Measurements from ENCODE around the gene PIK3CD. TPM values are rescaled to one million over a fixed set of nuclear protein-coding genes. Genes with fewer than 3 reads are reported as not detected.

Gene PIK3CD
- total RNA-seq, 1 experiment from 2014 or later, result 10.3 TPM

GRCh38 chr1:9607352-9607751 lies 44.2 kb upstream of the PIK3CD start:
- CTCF ChIA-PET, result no interaction called here
- Histone ChIP-seq H3K9me3 (ENCODE audit: insufficient read depth, low read depth) (no peaks in the 10 kb centered on the region), H2AFZ (no peak overlapping the region), H4K20me1 (ENCODE audit: insufficient read depth) (no peaks in the 10 kb centered on the region), H3K36me3 (ENCODE audit: low read depth) (no peaks in the 10 kb centered on the region), H3K4me2 (no peak overlapping the region), H3K27me3 (ENCODE audit: insufficient read depth, low read depth) (no peaks in the 10 kb centered on the region), H3K4me3 (no peak overlapping the region), H3K27ac (no peak overlapping the region), H3F3A (ENCODE audit: insufficient read depth, low read depth) (no peaks in the 10 kb centered on the region), H3K79me2 (ENCODE audit: low read depth) (no peaks in the 10 kb centered on the region), H3K4me1 (replicated peaks; ENCODE audit: insufficient read depth) (no peaks in the 10 kb centered on the region), H3K9me2 (ENCODE audit: insufficient read depth) (no peaks in the 10 kb centered on the region)
- DNase-seq, result no peak
- TF ChIP-seq CTCF (conservative IDR thresholded peaks at IDR 0.05) (no peak), EZH2 (IDR thresholded peaks at IDR 0.05; ENCODE audit: low read depth) (no peak)
- intact Hi-C loops (cut with micrococcal nuclease; ENCODE audit: unreplicated experiment), result no loop called here
- BruUV-seq (replicated peaks), result no TSS peak
- POLR2A ChIA-PET (ENCODE audit: unreplicated experiment), result no interaction called here

GRCh38 chr1:9609998-9610397 lies 41.5 kb upstream of the PIK3CD start:
- TF ChIP-seq CTCF (conservative IDR thresholded peaks at IDR 0.05), result no peak
- no peak for TF ChIP-seq EZH2 (IDR thresholded peaks at IDR 0.05; ENCODE audit: low read depth)
- DNase-seq, result no peak
- CTCF ChIA-PET, result no interaction called here
- Histone ChIP-seq H3K79me2 (ENCODE audit: low read depth) (no peaks in the 10 kb centered on the region), H3K4me2 (no peak overlapping the region), H3K9me3 (ENCODE audit: insufficient read depth, low read depth) (no peaks in the 10 kb centered on the region), H4K20me1 (ENCODE audit: insufficient read depth) (no peaks in the 10 kb centered on the region), H2AFZ (no peak overlapping the region), H3K27ac (no peak overlapping the region), H3F3A (ENCODE audit: insufficient read depth, low read depth) (no peaks in the 10 kb centered on the region), H3K4me1 (replicated peaks; ENCODE audit: insufficient read depth) (no peaks in the 10 kb centered on the region), H3K36me3 (ENCODE audit: low read depth) (no peaks in the 10 kb centered on the region), H3K4me3 (no peak overlapping the region), H3K27me3 (ENCODE audit: insufficient read depth, low read depth) (no peaks in the 10 kb centered on the region), H3K9me2 (ENCODE audit: insufficient read depth) (no peaks in the 10 kb centered on the region)
- intact Hi-C loops (cut with micrococcal nuclease; ENCODE audit: unreplicated experiment), result no loop called here
- no TSS peak for BruUV-seq (replicated peaks)
- POLR2A ChIA-PET (ENCODE audit: unreplicated experiment), result no interaction called here

GRCh38 chr1:9610548-9610947 lies 41.0 kb upstream of the PIK3CD start:
- BruUV-seq (replicated peaks), result no TSS peak
- Histone ChIP-seq H4K20me1 (ENCODE audit: insufficient read depth) (no peaks in the 10 kb centered on the region), H3K27me3 (ENCODE audit: insufficient read depth, low read depth) (no peaks in the 10 kb centered on the region), H3F3A (ENCODE audit: insufficient read depth, low read depth) (no peaks in the 10 kb centered on the region), H3K4me2 (no peak overlapping the region), H3K4me3 (no peak overlapping the region), H3K27ac (no peak overlapping the region), H3K36me3 (ENCODE audit: low read depth) (no peaks in the 10 kb centered on the region), H3K4me1 (replicated peaks; ENCODE audit: insufficient read depth) (no peaks in the 10 kb centered on the region), H3K9me3 (ENCODE audit: insufficient read depth, low read depth) (no peaks in the 10 kb centered on the region), H2AFZ (no peak overlapping the region), H3K79me2 (ENCODE audit: low read depth) (no peaks in the 10 kb centered on the region), H3K9me2 (ENCODE audit: insufficient read depth) (no peaks in the 10 kb centered on the region)
- POLR2A ChIA-PET (ENCODE audit: unreplicated experiment), result no interaction called here
- CTCF ChIA-PET, result no interaction called here
- DNase-seq, result no peak
- TF ChIP-seq CTCF (conservative IDR thresholded peaks at IDR 0.05) (no peak), EZH2 (IDR thresholded peaks at IDR 0.05; ENCODE audit: low read depth) (no peak)
- intact Hi-C loops (cut with micrococcal nuclease; ENCODE audit: unreplicated experiment), result no loop called here

All from PC-9 (cell line).